CD4-positive, alpha-beta memory T cell (primary cell): Measurements from ENCODE around the gene GCNA. TPM values are rescaled to one million over a fixed set of nuclear protein-coding genes. Genes with fewer than 3 reads are reported as not detected.
A peak's percentile ranks its signal among the peaks of the same experiment; 100 is the strongest.

Experiments used
- CTCF ChIA-PET: fragments of 350-600 bp; sonication (Branson Sonifier 250); formaldehyde crosslinking; loops from one replicate; lab custom pipeline; 2021; ENCODE audit warnings: inconsistent platforms; ENCODE audit not compliant: partially characterized antibody; lab: Charles Lee
- POLR2A ChIA-PET: fragments of 350-600 bp; sonication (Branson Sonifier 250); formaldehyde crosslinking; loops from one replicate; lab custom pipeline; 2021; ENCODE audit not compliant: partially characterized antibody; lab: Charles Lee
- DNase-seq, 5 donors: peaks; one replicate each; pipeline versions ENCODE4 v3.0.0 to v3.0.0-alpha.2; 2020 to 2022; ENCODE audit warnings: mixed read lengths in 1 of 5
- H3K27ac ChIP-seq: one replicate; pipeline ENCODE4 v1.7.0; 2013; ENCODE audit warnings: low read depth, low read length
- H3K27me3 ChIP-seq: 2 replicates; pipeline ENCODE4 v1.7.0; 2013; ENCODE audit warnings: mild to moderate bottlenecking, low read length, moderate library complexity; ENCODE audit not compliant: insufficient read depth
- H3K36me3 ChIP-seq: 2 replicates; pipeline ENCODE4 v1.7.0; 2013; ENCODE audit warnings: mild to moderate bottlenecking, low read length, moderate library complexity; ENCODE audit not compliant: insufficient read depth
- H3K4me1 ChIP-seq: 2 replicates; pipeline ENCODE4 v1.7.0; 2013; ENCODE audit warnings: mild to moderate bottlenecking, low read length, moderate library complexity; ENCODE audit not compliant: insufficient read depth
- H3K4me3 ChIP-seq, 2 donors: one replicate each; pipeline ENCODE4 v1.7.0; 2013; ENCODE audit warnings: low read length in 2 of 2, mild to moderate bottlenecking in 1 of 2
- H3K9me3 ChIP-seq, 2 donors: one replicate each; pipeline ENCODE4 v1.7.0; 2013; ENCODE audit warnings: low read length in 2 of 2, control low read depth in 1 of 2; ENCODE audit not compliant: control insufficient read depth in 1 of 2
- H3K27ac Mint-ChIP-seq, 7 donors: one replicate each; pipeline ENCODE4 v1.8.0; 2020 to 2021; ENCODE audit warnings: mixed read lengths in 7 of 7, mild to moderate bottlenecking in 6 of 7, inconsistent platforms in 3 of 7, moderate library complexity in 3 of 7
- H3K27me3 Mint-ChIP-seq, 2 donors: one replicate each; pipeline ENCODE4 v1.8.0; 2020 to 2021; ENCODE audit warnings: mixed read lengths in 2 of 2
- H3K36me3 Mint-ChIP-seq, 2 donors: one replicate each; pipeline ENCODE4 v1.8.0; 2020 to 2021; ENCODE audit warnings: mixed read lengths in 2 of 2, inconsistent platforms in 1 of 2, mild to moderate bottlenecking in 1 of 2
- H3K4me1 Mint-ChIP-seq, 4 donors: one replicate each; pipeline ENCODE4 v1.8.0; 2020 to 2021; ENCODE audit warnings: mixed read lengths in 4 of 4, mild to moderate bottlenecking in 1 of 4
- H3K4me3 Mint-ChIP-seq, 8 donors: one replicate each; pipeline ENCODE4 v1.8.0; 2020 to 2021; ENCODE audit warnings: mixed read lengths in 8 of 8, mild to moderate bottlenecking in 7 of 8, moderate library complexity in 6 of 8, inconsistent platforms in 3 of 8
- H3K9me3 Mint-ChIP-seq, 8 donors: one replicate each; pipeline ENCODE4 v1.8.0; 2020 to 2021; ENCODE audit warnings: mixed read lengths in 8 of 8, mild to moderate bottlenecking in 5 of 8, inconsistent platforms in 3 of 8, moderate library complexity in 1 of 8
- intact Hi-C: fragments of 100-400 bp; cut with micrococcal nuclease; formaldehyde crosslinking; loops from one replicate; pipeline ENCODE4 v1.15.1; 2023
- polyA plus RNA-seq, 2 donors: library from polyadenylated mRNA; unstranded; fragments of 300-500 nt; fragmentation: Illumina TruSeq; gene quantifications; one replicate each; pipeline ENCODE4 v1.2.3, GENCODE V29; 2021
- total RNA-seq, 2 experiments: library from RNA; stranded (reverse); gene quantifications; one replicate each; pipeline ENCODE4 v1.2.3, GENCODE V29; 2021

GCNA gene
- total and polyA plus RNA-seq, 4 experiments from 2014 or later, result 0.40 to 11.4 (median 10.2) TPM; not detected in 1

- POLR2A ChIA-PET, result interaction anchor here (1.1 to 15.4 kb wide), 2 partner anchors 9 to 84 kb away, joined by 3 to 163 read pairs; partner anchors contain the start of gene OGT
- Histone ChIP-seq H3K27ac (no peak overlapping the region), H3K4me1 (peaks cover 71% of the 10 kb centered on the region), H3K36me3 (peaks cover 34% of the 10 kb centered on the region), H3K9me3 (no peaks in the 10 kb centered on the region), H3K4me3 (no peak overlapping the region), H3K27me3 (no peaks in the 10 kb centered on the region)
- H3K27me3 Mint-ChIP-seq, result no peaks in the 10 kb centered on the region
- peaks cover 33 to 82% of the 10 kb centered on the region in 2 donors for H3K36me3 Mint-ChIP-seq
- peaks cover 41 to 79% (median 53%) of the 10 kb centered on the region in 4 donors for H3K4me1 Mint-ChIP-seq
- no peak for DNase-seq
- H3K27ac Mint-ChIP-seq, result peak overlapping the region in 3 of 7 donors; percentile 6 to 97 (median 44)
- H3K4me3 Mint-ChIP-seq, result peak overlapping the region in 7 of 8 donors; percentile 9 to 79 (median 76)
- intact Hi-C loops, result loop anchor here (5.0 kb wide), 1 partner anchor 76 kb away; no protein-coding TSS in a partner anchor
- no peaks in the 10 kb centered on the region for H3K9me3 Mint-ChIP-seq
- CTCF ChIA-PET, result interaction anchor here (1.6 kb wide), 1 partner anchor 51 kb away, joined by 4 read pairs; no protein-coding TSS in a partner anchor
Measured at GRCh38 chrX:71542825-71543224, 35.4 kb upstream of the GCNA start.

GRCh38 chrX:71543316-71543715 is 34.9 kb upstream of the GCNA start:
- ChIA-PET CTCF (no interaction called here), POLR2A (interaction anchor here (15.4 kb wide), 1 partner anchor 10 kb away, joined by 163 read pairs; the partner anchor contains the start of gene OGT)
- peaks cover 38 to 83% of the 10 kb centered on the region in 2 donors for H3K36me3 Mint-ChIP-seq
- intact Hi-C loops, result loop anchor here (5.0 kb wide), 1 partner anchor 76 kb away; no protein-coding TSS in a partner anchor
- no peak overlapping the region for H3K4me3 ChIP-seq
- peaks cover 41 to 77% (median 55%) of the 10 kb centered on the region in 4 donors for H3K4me1 Mint-ChIP-seq
- peaks cover 39% of the 10 kb centered on the region for H3K36me3 ChIP-seq
- no peaks in the 10 kb centered on the region for H3K9me3 Mint-ChIP-seq
- H3K27me3 ChIP-seq, result no peaks in the 10 kb centered on the region
- H3K27me3 Mint-ChIP-seq, result no peaks in the 10 kb centered on the region
- H3K27ac Mint-ChIP-seq, result peak overlapping the region in 6 of 7 donors; percentile 4 to 97 (median 76)
- peaks cover 66% of the 10 kb centered on the region for H3K4me1 ChIP-seq
- H3K9me3 ChIP-seq, result no peaks in the 10 kb centered on the region
- no peak overlapping the region for H3K27ac ChIP-seq
- peak overlapping the region in 6 of 8 donors; percentile 22 to 79 (median 66) for H3K4me3 Mint-ChIP-seq
- DNase-seq, result peak in 1 of 5 donors; percentile 57

DNA sequence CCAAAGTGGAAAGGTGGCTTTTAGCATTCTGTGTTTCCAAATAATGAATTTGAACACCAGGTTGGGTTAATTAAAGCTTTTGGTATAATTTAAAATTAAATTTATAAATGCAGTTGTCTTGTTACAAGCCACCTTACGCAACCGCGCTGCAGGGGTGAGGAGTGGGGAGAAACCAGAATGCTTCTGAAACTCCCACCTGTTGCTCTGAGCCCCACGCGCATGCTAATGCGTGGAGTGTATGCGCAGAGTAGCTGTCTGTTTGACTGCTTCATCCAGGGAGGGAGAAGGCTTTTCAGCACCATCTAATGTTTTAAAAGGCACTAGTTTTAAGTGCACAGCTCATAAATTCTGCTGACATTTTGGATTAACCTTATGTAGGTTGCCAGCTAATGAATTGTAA is 32.9 kb upstream of the GCNA start:
- Histone ChIP-seq H3K27me3 (no peaks in the 10 kb centered on the region), H3K4me3 (no peak overlapping the region), H3K36me3 (peaks cover 39% of the 10 kb centered on the region), H3K4me1 (peaks cover 54% of the 10 kb centered on the region), H3K9me3 (no peaks in the 10 kb centered on the region), H3K27ac (no peak overlapping the region)
- H3K9me3 Mint-ChIP-seq, result no peaks in the 10 kb centered on the region
- CTCF ChIA-PET, result interaction anchor here (1.9 to 2.0 kb wide), 2 partner anchors 10 to 11 kb away, joined by 5 to 7 read pairs; no protein-coding TSS in a partner anchor
- H3K27me3 Mint-ChIP-seq, result no peaks in the 10 kb centered on the region
- peaks cover 33 to 64% (median 48%) of the 10 kb centered on the region in 4 donors for H3K4me1 Mint-ChIP-seq
- peaks cover 36 to 69% of the 10 kb centered on the region in 2 donors for H3K36me3 Mint-ChIP-seq
- peak overlapping the region in 1 of 7 donors; percentile 97 for H3K27ac Mint-ChIP-seq
- POLR2A ChIA-PET, result interaction anchor here (15.4 kb wide), 1 partner anchor 12 kb away, joined by 163 read pairs; the partner anchor contains the start of gene OGT
- no peak overlapping the region for H3K4me3 Mint-ChIP-seq
- no peak for DNase-seq
- intact Hi-C loops, result no loop called here

DNA sequence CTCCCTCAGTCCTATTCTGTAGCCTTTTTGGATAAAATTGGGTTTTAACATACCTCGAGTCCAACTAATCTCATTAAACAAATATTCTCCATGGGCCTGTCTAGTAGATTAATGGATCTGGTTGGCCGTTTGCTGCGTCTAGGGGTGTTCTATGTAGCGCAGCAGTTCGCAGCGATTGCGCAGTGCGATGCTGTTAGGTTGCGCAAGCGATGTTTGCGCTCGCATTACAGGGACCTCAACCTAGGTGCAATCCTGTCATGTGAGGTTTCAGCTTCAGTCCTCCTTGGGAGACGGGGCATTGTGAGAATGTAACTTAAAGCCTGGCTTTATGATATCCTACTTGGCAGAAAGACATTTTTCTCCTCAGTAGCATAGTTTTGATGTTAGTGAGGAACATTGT is 31.4 kb upstream of the GCNA start:
- Histone ChIP-seq H3K9me3 (no peaks in the 10 kb centered on the region), H3K36me3 (peaks cover 39% of the 10 kb centered on the region), H3K4me3 (no peak overlapping the region), H3K27ac (no peak overlapping the region), H3K27me3 (no peaks in the 10 kb centered on the region), H3K4me1 (peaks cover 39% of the 10 kb centered on the region)
- ChIA-PET CTCF (no interaction called here), POLR2A (interaction anchor here (15.4 kb wide), 1 partner anchor 13 kb away, joined by 163 read pairs; the partner anchor contains the start of gene OGT)
- no peak for DNase-seq
- Mint-ChIP-seq H3K9me3 (no peaks in the 10 kb centered on the region), H3K27ac (peak overlapping the region in 1 of 7 donors; percentile 46), H3K4me3 (peak overlapping the region in 1 of 8 donors; percentile 15), H3K27me3 (no peaks in the 10 kb centered on the region), H3K36me3 (peaks cover 32 to 64% of the 10 kb centered on the region in 2 donors), H3K4me1 (peaks cover 26 to 55% (median 40%) of the 10 kb centered on the region in 4 donors)
- intact Hi-C loops, result no loop called here

DNA sequence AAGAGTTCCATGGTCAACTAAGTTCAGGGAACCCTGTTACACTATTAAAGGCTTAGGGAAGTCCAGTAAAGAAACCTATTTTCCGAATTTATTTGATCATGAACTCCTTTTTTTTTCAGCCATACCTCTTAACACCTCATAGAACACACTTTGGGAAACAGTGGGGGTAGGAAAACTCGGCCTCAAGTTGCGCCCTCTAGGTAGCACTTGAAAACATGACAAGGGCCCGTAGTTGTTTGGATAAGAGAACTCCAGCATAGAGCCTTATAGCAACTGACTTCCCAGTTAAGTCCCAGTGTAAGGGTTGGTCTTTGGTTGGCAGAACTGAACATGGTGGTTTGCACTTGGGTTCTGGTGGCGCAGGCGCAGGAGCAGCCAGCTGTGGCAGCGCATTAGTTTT is 30.9 kb upstream of the GCNA start:
- Histone ChIP-seq H3K27ac (no peak overlapping the region), H3K27me3 (no peaks in the 10 kb centered on the region), H3K4me3 (no peak overlapping the region), H3K36me3 (peaks cover 39% of the 10 kb centered on the region), H3K9me3 (no peaks in the 10 kb centered on the region), H3K4me1 (peaks cover 35% of the 10 kb centered on the region)
- Mint-ChIP-seq H3K27ac (peak overlapping the region in 1 of 7 donors; percentile 46), H3K4me3 (no peak overlapping the region), H3K27me3 (no peaks in the 10 kb centered on the region), H3K36me3 (peaks cover 32 to 59% of the 10 kb centered on the region in 2 donors), H3K9me3 (no peaks in the 10 kb centered on the region), H3K4me1 (peaks cover 25 to 51% (median 36%) of the 10 kb centered on the region in 4 donors)
- intact Hi-C loops, result no loop called here
- CTCF ChIA-PET, result no interaction called here
- DNase-seq, result no peak
- POLR2A ChIA-PET, result interaction anchor here (15.4 kb wide), 1 partner anchor 14 kb away, joined by 163 read pairs; the partner anchor contains the start of gene OGT

GRCh38 chrX:71549986-71550385 is 28.3 kb upstream of the GCNA start:
- Mint-ChIP-seq H3K27me3 (no peaks in the 10 kb centered on the region), H3K9me3 (no peaks in the 10 kb centered on the region), H3K27ac (peak overlapping the region in 3 of 7 donors; percentile 6 to 40 (median 14)), H3K4me3 (no peak overlapping the region), H3K4me1 (peaks cover 8 to 31% (median 17%) of the 10 kb centered on the region in 4 donors), H3K36me3 (peaks cover 25 to 50% of the 10 kb centered on the region in 2 donors)
- peaks cover 12% of the 10 kb centered on the region for H3K4me1 ChIP-seq
- POLR2A ChIA-PET, result interaction anchor here (0.7 to 15.4 kb wide), 6 partner anchors 11 to 184 kb away, joined by 3 to 163 read pairs (median 3); partner anchors contain the start of genes OGT and TAF1
- no peak overlapping the region for H3K4me3 ChIP-seq
- CTCF ChIA-PET, result interaction anchor here (0.7 to 2.3 kb wide), 6 partner anchors 12 to 176 kb away, joined by 3 to 7 read pairs (median 3); partner anchors contain the start of gene OGT
- no peaks in the 10 kb centered on the region for H3K27me3 ChIP-seq
- DNase-seq, result no peak
- peaks cover 42% of the 10 kb centered on the region for H3K36me3 ChIP-seq
- intact Hi-C loops, result no loop called here
- H3K27ac ChIP-seq, result no peak overlapping the region
- H3K9me3 ChIP-seq, result no peaks in the 10 kb centered on the region

GRCh38 chrX:71550578-71550977 is 27.7 kb upstream of the GCNA start:
- intact Hi-C loops, result no loop called here
- peaks cover 25 to 53% of the 10 kb centered on the region in 2 donors for H3K36me3 Mint-ChIP-seq
- H3K27ac ChIP-seq, result no peak overlapping the region
- H3K36me3 ChIP-seq, result peaks cover 45% of the 10 kb centered on the region
- no peaks in the 10 kb centered on the region for H3K27me3 Mint-ChIP-seq
- no peaks in the 10 kb centered on the region for H3K27me3 ChIP-seq
- H3K9me3 Mint-ChIP-seq, result no peaks in the 10 kb centered on the region
- peaks cover 12% of the 10 kb centered on the region for H3K4me1 ChIP-seq
- H3K4me3 ChIP-seq, result no peak overlapping the region
- H3K27ac Mint-ChIP-seq, result peak overlapping the region in 3 of 7 donors; percentile 6 to 40 (median 14)
- peaks cover 7 to 32% (median 19%) of the 10 kb centered on the region in 4 donors for H3K4me1 Mint-ChIP-seq
- CTCF ChIA-PET, result interaction anchor here (0.8 to 1.2 kb wide), 2 partner anchors 14 to 176 kb away, joined by 3 to 4 read pairs; no protein-coding TSS in a partner anchor
- H3K9me3 ChIP-seq, result no peaks in the 10 kb centered on the region
- no peak for DNase-seq
- no peak overlapping the region for H3K4me3 Mint-ChIP-seq
- POLR2A ChIA-PET, result interaction anchor here (0.9 to 15.4 kb wide), 5 partner anchors 9 to 58 kb away, joined by 3 to 163 read pairs (median 3); partner anchors contain the start of gene OGT
